HepG2 (cell line): ENCODE data around the gene SGMS1. TPM values are rescaled to one million over a fixed set of nuclear protein-coding genes. Genes with fewer than 3 reads are reported as not detected.

Source experiments
- ATAC-seq: fragments of 200-7000 bp; cut with Tn5 transposase; 3 replicates; pipeline ENCODE4 v1.9.1; 2020; ENCODE audit warnings: mild to moderate bottlenecking, moderate library complexity
- BruUV-seq: library from RNA; stranded (reverse); fragments of 400-500 nt; replicated peaks from 2 replicates; lab custom pipeline; 2021; lab: Mats Ljungman, UMichigan
- CTCF ChIA-PET: fragments of 300-600 bp; formaldehyde crosslinking; extraction: SDS; loops from one replicate; lab custom pipeline; 2021; ENCODE audit warnings: low total read pairs, inconsistent platforms, low intra/inter-chr PET ratio; lab: Yijun Ruan, JAX
- POLR2A ChIA-PET: fragments of 350-600 bp; sonication (Branson Sonifier 250); formaldehyde crosslinking; loops from one replicate; lab custom pipeline; 2020; ENCODE audit warnings: antibody characterized with exemption, inconsistent platforms; lab: Yijun Ruan, JAX
- DNase-seq: peaks from one replicate; pipeline ENCODE4 v3.0.0-alpha.2; 2015; ENCODE audit warnings: low spot score
- FAIRE-seq: peaks from 3 replicates; lab custom pipeline; 2011; peaks lifted over from hg19 to GRCh38; lab: Jason Lieb, UNC
- H2AFZ ChIP-seq: one replicate; pipeline ENCODE4 v1.6.1; 2011; ENCODE audit warnings: low read length, inconsistent platforms
- H3K27ac ChIP-seq: fragments of 300-600 bp; 3 replicates; pipeline ENCODE4 v1.8.0; 2011; ENCODE audit warnings: mixed run types, mild to moderate bottlenecking, mixed read lengths, low read length, inconsistent platforms; ENCODE audit not compliant: insufficient read depth; ENCODE audit errors: extremely low read length
- H3K27me3 ChIP-seq, 2 experiments: fragments of 200-600 bp in 1 of 2; 2 replicates in 1 of 2; 3 replicates in 1 of 2; pipeline versions ENCODE4 v1.6.0 to v1.8.0; 2011; ENCODE audit warnings: low read length in 2 of 2, mild to moderate bottlenecking in 2 of 2, moderate library complexity in 2 of 2, inconsistent platforms in 1 of 2; ENCODE audit not compliant: insufficient read depth in 2 of 2, control insufficient read depth in 1 of 2
- H3K36me3 ChIP-seq, 2 experiments: fragments of 200-600 bp in 1 of 2; replicated peaks in 1 of 2; 2 replicates in 1 of 2; 3 replicates in 1 of 2; pipeline versions ENCODE4 v1.5.1 to v1.8.0; 2011; ENCODE audit warnings: low read length in 2 of 2, inconsistent platforms in 1 of 2; ENCODE audit not compliant: insufficient read depth in 2 of 2, control insufficient read depth in 1 of 2
- H3K4me1 ChIP-seq: 2 replicates; pipeline ENCODE4 v1.5.1; 2012; ENCODE audit warnings: low read length, inconsistent platforms; ENCODE audit not compliant: insufficient read depth
- H3K4me2 ChIP-seq: 2 replicates; pipeline ENCODE4 v1.6.0; 2011; ENCODE audit warnings: low read depth, low read length, inconsistent platforms
- H3K4me3 ChIP-seq, 3 experiments: fragments of 200-600 bp in 1 of 3; sonication (generic), shearing (Covaris generic) in 1 of 3; replicated peaks in 1 of 3; 2 replicates each; pipeline ENCODE4 v1.5.1; 2011 to 2016; ENCODE audit warnings: low read length in 3 of 3, inconsistent platforms in 2 of 3, low read depth in 2 of 3, mild to moderate bottlenecking in 2 of 3, control low read depth in 1 of 3, mixed read lengths in 1 of 3; ENCODE audit not compliant: insufficient read depth in 1 of 3
- H3K79me2 ChIP-seq: one replicate; pipeline ENCODE4 v1.6.1; 2011; ENCODE audit warnings: low read length, inconsistent platforms; ENCODE audit not compliant: insufficient read depth
- H3K9ac ChIP-seq: 2 replicates; pipeline ENCODE4 v1.6.0; 2011; ENCODE audit warnings: mild to moderate bottlenecking, low read depth, low read length, inconsistent platforms; ENCODE audit not compliant: insufficient read depth
- H3K9me3 ChIP-seq: 2 replicates; pipeline ENCODE4 v1.5.1; 2012; ENCODE audit warnings: mild to moderate bottlenecking, low read length
- H4K20me1 ChIP-seq: 2 replicates; pipeline ENCODE4 v1.6.0; 2011; ENCODE audit warnings: inconsistent platforms, mild to moderate bottlenecking, low read length, moderate library complexity; ENCODE audit not compliant: insufficient read depth
- BRD4 ChIP-seq: sonication (generic); formaldehyde crosslinking; IDR thresholded peaks from 2 replicates; pipeline ENCODE4 v1.4.0; 2020; ENCODE audit warnings: missing genetic modification reagents
- KAT7 ChIP-seq: IDR thresholded peaks from 2 replicates; pipeline ENCODE4 v1.6.1; 2018; ENCODE audit warnings: borderline replicate concordance, missing compliant biosample characterization
- NFYC ChIP-seq: IDR thresholded peaks from 2 replicates; pipeline ENCODE4 v1.6.1; 2016; ENCODE audit warnings: missing genetic modification reagents, missing compliant biosample characterization
- RAD51 ChIP-seq: fragments of 450-650 bp; IDR thresholded peaks from 2 replicates; pipeline ENCODE4 v1.6.1; 2016; ENCODE audit warnings: borderline replicate concordance
- SCMH1 ChIP-seq: sonication (generic); formaldehyde crosslinking; IDR thresholded peaks from 2 replicates; pipeline ENCODE4 v1.9.0; 2021; ENCODE audit warnings: missing genetic modification reagents, mild to moderate bottlenecking, borderline replicate concordance
- SIN3A ChIP-seq: IDR thresholded peaks from 2 replicates; pipeline ENCODE4 v1.6.1; 2011; ENCODE audit warnings: low read depth, mild to moderate bottlenecking, control low read depth, low read length, borderline replicate concordance
- ZBTB43 ChIP-seq: sonication (generic); formaldehyde crosslinking; conservative IDR thresholded peaks from 2 replicates; pipeline ENCODE4 v1.4.0; 2020; ENCODE audit warnings: missing genetic modification reagents
- ZFP36L1 ChIP-seq: sonication (generic); formaldehyde crosslinking; IDR thresholded peaks from 2 replicates; pipeline ENCODE4 v1.8.0; 2022; ENCODE audit warnings: mild to moderate bottlenecking, missing genetic modification reagents, moderate library complexity
- ZIK1 ChIP-seq: sonication (generic); formaldehyde crosslinking; IDR thresholded peaks from 2 replicates; pipeline ENCODE4 v1.5.0; 2020; ENCODE audit warnings: mild to moderate bottlenecking, low read depth, missing genetic modification reagents, borderline replicate concordance
- ZNF264 ChIP-seq: sonication (generic); formaldehyde crosslinking; IDR thresholded peaks from 2 replicates; pipeline ENCODE4 v1.4.0; 2020; ENCODE audit warnings: missing genetic modification reagents
- ZNF512B ChIP-seq: sonication (generic); formaldehyde crosslinking; IDR thresholded peaks from 2 replicates; pipeline ENCODE4 v1.5.1; 2020; ENCODE audit warnings: missing genetic modification reagents, mild to moderate bottlenecking, borderline replicate concordance
- ZNF563 ChIP-seq: sonication (generic); formaldehyde crosslinking; IDR thresholded peaks from 2 replicates; pipeline ENCODE4 v1.8.0; 2022; ENCODE audit warnings: mild to moderate bottlenecking, moderate library complexity, missing genetic modification reagents
- WGBS: methylation state at CpG from one replicate; pipeline ENCODE4 v1.1.6; 2017; ENCODE audit warnings: low lambda C conversion rate; 5-methylcytosine and 5-hydroxymethylcytosine counted together
- in situ Hi-C: cut with HindIII; loops from 2 replicates; pipeline ENCODE4 v1.10.0; 2017; ENCODE audit warnings: low pct_unique_long_range_greater_than_20kb; ENCODE audit not compliant: extremely low pct_ligation_motif_present
- intact Hi-C: fragments of 100-400 bp; cut with micrococcal nuclease; formaldehyde crosslinking; loops from one replicate; pipeline ENCODE4 v1.10.0; 2022; ENCODE audit not compliant: unreplicated experiment
- polyA plus RNA-seq, 8 experiments: library from polyadenylated mRNA; depleted of rRNA in 3 of 8; stranded (reverse) in 7 of 8; unstranded in 1 of 8; fragments of >200 nt; fragmentation: Illumina TruSeq in 4 of 8; extraction: Trizol in 4 of 8; gene quantifications; 2 replicates each; pipeline versions ENCODE4 v1.2.1 to v1.2.3, GENCODE V29; 2011 to 2016; ENCODE audit warnings: low read depth in 4 of 8, missing spikeins in 1 of 8, mixed read lengths in 1 of 8; ENCODE audit not compliant: insufficient read depth in 1 of 8
- total RNA-seq, 5 experiments: library from RNA; depleted of rRNA; stranded (reverse); fragments of >200 nt; fragmentation: Illumina TruSeq; extraction: Trizol; gene quantifications; 2 replicates each; pipeline ENCODE4 v1.2.3, GENCODE V29; 2016; ENCODE audit warnings: low read depth in 1 of 5
- TF ChIP-seq, protein P1 (sequence below): IDR thresholded peaks from 2 replicates; pipeline ENCODE4 v1.6.1; 2016
- TF ChIP-seq, protein P2 (sequence below): sonication (generic); formaldehyde crosslinking; IDR thresholded peaks from 2 replicates; pipeline ENCODE4 v1.4.0; 2020; ENCODE audit warnings: missing genetic modification reagents, borderline replicate concordance

SGMS1 gene
- total and polyA plus RNA-seq, 2 of the 13 experiments (the other 11 are each of a cell fraction or from before 2014, with no cell fraction given): 6.5 to 15.1 TPM

DNA sequence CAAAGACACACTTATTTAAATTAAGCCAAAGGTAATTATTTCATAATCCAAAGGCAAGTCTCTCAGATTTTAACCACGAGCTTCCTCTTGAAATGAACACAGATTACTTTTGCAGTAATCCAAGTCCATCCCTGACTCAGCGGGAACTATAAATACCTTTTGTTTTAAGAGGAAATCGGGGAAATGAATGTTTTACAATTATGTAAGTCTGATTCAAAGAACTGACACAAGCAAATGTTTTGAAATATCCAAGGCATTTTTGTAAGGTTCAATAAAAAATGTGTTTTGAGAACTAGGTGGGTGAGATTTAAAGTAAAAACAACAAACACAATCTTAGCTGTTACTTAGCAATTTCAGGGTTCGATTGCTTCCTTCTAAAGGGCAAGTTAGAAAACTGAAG is 192.6 kb downstream of the SGMS1 start:
- no peaks in the 10 kb centered on the region for H3K4me1 ChIP-seq
- no peaks in the 10 kb centered on the region for H3K79me2 ChIP-seq
- no peaks in the 10 kb centered on the region; a peak in 1 of 5 replicates for H3K36me3 ChIP-seq
- no peak overlapping the region for H3K27ac ChIP-seq
- in situ Hi-C loops (no loop called here), intact Hi-C loops (no loop called here)
- H3K4me2 ChIP-seq: no peak overlapping the region
- no peaks in the 10 kb centered on the region for H3K9me3 ChIP-seq
- no peak overlapping the region for H3K9ac ChIP-seq
- 88% methylated on average over 4 of the region's 4 CpGs for WGBS
- H2AFZ ChIP-seq: no peak overlapping the region
- ChIA-PET POLR2A (no interaction called here), CTCF (no interaction called here)
- no peak for ATAC-seq
- no TSS peak for BruUV-seq
- no peaks in the 10 kb centered on the region for H3K27me3 ChIP-seq
- FAIRE-seq: no peak
- DNase-seq: no peak
- no peak for TF ChIP-seq ZNF563 (CRISPR knock-in tag)
- TF ChIP-seq, protein P1, sequence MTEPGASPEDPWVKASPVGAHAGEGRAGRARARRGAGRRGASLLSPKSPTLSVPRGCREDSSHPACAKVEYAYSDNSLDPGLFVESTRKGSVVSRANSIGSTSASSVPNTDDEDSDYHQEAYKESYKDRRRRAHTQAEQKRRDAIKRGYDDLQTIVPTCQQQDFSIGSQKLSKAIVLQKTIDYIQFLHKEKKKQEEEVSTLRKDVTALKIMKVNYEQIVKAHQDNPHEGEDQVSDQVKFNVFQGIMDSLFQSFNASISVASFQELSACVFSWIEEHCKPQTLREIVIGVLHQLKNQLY (CRISPR knock-in tag): no peak
- TF ChIP-seq, protein P2, sequence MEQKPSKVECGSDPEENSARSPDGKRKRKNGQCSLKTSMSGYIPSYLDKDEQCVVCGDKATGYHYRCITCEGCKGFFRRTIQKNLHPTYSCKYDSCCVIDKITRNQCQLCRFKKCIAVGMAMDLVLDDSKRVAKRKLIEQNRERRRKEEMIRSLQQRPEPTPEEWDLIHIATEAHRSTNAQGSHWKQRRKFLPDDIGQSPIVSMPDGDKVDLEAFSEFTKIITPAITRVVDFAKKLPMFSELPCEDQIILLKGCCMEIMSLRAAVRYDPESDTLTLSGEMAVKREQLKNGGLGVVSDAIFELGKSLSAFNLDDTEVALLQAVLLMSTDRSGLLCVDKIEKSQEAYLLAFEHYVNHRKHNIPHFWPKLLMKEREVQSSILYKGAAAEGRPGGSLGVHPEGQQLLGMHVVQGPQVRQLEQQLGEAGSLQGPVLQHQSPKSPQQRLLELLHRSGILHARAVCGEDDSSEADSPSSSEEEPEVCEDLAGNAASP: no peak
- TF ChIP-seq RAD51: no peak
- H4K20me1 ChIP-seq: no peaks in the 10 kb centered on the region; the same call in 1 of the 2 replicates
- H3K4me3 ChIP-seq: no peak overlapping the region

DNA sequence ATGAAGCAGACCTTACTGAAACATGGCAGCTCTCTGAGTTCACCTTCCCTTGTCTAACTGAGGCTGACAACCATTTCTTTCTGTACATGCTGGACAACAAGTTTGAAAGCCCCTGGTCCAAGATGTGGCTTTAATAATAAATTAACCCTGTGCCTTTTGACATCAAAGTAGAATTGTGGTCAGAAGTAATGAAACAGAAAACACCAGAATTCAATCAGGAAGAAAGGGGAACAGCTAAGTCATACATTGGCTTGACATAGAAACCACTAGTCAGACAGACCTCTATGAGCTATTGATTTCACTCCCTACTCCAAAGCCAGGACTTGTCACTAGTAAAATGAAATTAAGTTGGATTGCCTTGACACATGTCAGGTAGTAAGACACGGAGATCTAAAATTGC is 197.3 kb downstream of the SGMS1 start:
- WGBS: 100% methylated on average over 1 of the region's 1 CpG
- no peak overlapping the region for H2AFZ ChIP-seq
- ChIA-PET POLR2A (no interaction called here), CTCF (no interaction called here)
- H3K4me1 ChIP-seq: no peaks in the 10 kb centered on the region
- H4K20me1 ChIP-seq: no peaks in the 10 kb centered on the region; the same call in 1 of the 2 replicates
- in situ Hi-C loops (no loop called here), intact Hi-C loops (no loop called here)
- H3K27ac ChIP-seq: no peak overlapping the region
- no peaks in the 10 kb centered on the region for H3K79me2 ChIP-seq
- no peaks in the 10 kb centered on the region for H3K36me3 ChIP-seq
- H3K9me3 ChIP-seq: no peaks in the 10 kb centered on the region
- FAIRE-seq (no peak), DNase-seq (no peak), ATAC-seq (no peak)
- H3K9ac ChIP-seq: no peak overlapping the region
- H3K4me2 ChIP-seq: no peak overlapping the region
- no peaks in the 10 kb centered on the region for H3K27me3 ChIP-seq
- BruUV-seq: no TSS peak
- no peak overlapping the region for H3K4me3 ChIP-seq
- TF ChIP-seq ZNF264 (no peak), ZBTB43 (no peak), ZFP36L1 (CRISPR knock-in tag) (no peak), SCMH1 (no peak), SIN3A (no peak), ZIK1 (CRISPR knock-in tag) (no peak), ZNF512B (CRISPR knock-in tag) (no peak), NFYC (CRISPR knock-in tag) (no peak), BRD4 (CRISPR knock-in tag) (no peak), KAT7 (CRISPR knock-in tag) (no peak)
